Measurements from ENCODE around the gene RPS14.

- TF ChIP-seq SP1 (IDR thresholded peaks at IDR 0.05) (no peak), BHLHE40 (IDR thresholded peaks at IDR 0.05; ENCODE audit: borderline replicate concordance) (no peak), FOXM1 (IDR thresholded peaks at IDR 0.05; ENCODE audit: borderline replicate concordance) (no peak), NFRKB (IDR thresholded peaks at IDR 0.05) (no peak), ELF4 (IDR thresholded peaks at IDR 0.05) (no peak), ZNF384 (IDR thresholded peaks at IDR 0.05) (no peak), SUZ12 (IDR thresholded peaks at IDR 0.05) (no peak), ARNT (IDR thresholded peaks at IDR 0.05) (no peak)
Observed at GRCh38 chr5:150441813-150442698, 7.5 kb downstream of the RPS14 start.

All from HEK293T (cell line).